SHP77 (cell line): Measurements from ENCODE around the gene MALSU1.

Source experiments
- DNase-seq, 2 experiments: peaks; one replicate each; lab custom pipeline; 2025; lab: John Stamatoyannopoulos, UW

The MALSU1 gene

DNA sequence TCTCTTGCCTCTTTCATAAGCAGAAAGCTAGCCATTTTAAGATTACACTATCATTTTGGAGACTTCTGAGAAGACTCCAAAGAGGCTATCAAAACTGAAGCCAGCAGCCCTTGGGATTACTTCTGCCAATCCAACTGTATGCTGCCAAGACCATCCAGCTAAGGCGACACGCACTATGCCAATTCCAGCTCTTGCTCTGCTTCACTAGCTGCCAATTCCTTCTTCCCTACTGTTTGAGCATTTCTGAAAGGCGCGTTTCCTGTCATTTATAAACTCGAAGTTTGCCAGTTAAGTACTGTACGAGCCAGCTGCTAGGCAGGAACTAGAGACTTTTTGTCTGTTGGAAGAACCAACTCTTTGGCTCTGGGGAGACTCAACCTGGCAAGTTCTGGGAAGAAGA lies 36.5 kb downstream of the MALSU1 start:
- no peak for DNase-seq

DNA sequence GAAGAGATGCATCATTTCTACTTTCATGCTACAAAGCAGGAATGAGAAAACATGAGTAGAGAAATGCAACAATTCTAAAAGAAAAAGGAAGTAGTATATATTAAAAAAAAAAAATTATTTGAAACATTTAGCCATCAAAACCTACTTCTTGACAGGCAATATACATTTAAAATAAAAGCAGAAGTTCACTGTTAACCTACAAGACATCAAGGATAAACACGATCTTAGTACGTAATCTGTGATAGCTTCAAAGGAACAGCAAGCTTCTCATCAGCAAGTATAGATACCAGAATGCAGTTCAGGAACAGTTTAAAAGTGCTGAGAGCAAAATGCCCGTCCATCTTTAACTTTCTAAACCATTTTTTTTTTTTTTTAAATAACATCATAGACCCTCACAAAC lies 36.9 kb downstream of the MALSU1 start:
- DNase-seq: no peak

- DNase-seq: no peak
These were observed 37.7 kb downstream of the MALSU1 start for GRCh38 chr7:23336799-23337283.

DNA sequence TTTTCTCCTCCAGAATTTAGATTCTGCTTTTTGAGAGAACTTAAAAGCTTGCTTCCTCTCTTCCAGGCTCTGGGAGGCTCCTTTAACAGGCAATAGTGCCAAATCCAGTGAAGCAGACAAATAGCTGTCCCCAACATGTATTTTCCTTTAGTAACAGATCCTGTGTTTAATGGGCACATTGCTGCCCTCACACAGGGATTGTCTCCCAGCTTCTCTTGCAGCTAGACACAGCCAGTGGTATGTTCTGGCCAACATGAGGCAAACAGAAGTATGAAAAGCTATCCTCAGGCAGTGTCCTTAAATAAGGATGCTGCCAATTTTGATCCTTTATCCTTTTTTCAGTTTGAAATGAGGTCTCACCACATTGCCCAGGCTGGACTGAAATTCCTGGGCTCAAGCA lies 38.2 kb downstream of the MALSU1 start:
- DNase-seq: no peak

- no peak for DNase-seq
These were observed 39.3 kb downstream of the MALSU1 start for GRCh38 chr7:23338439-23338838.

- DNase-seq: no peak
These were observed 39.7 kb downstream of the MALSU1 start for GRCh38 chr7:23338863-23339262.

- DNase-seq: no peak
These were observed 42.9 kb downstream of the MALSU1 start for GRCh38 chr7:23341846-23342598.

- DNase-seq: no peak
These were observed 44.0 kb downstream of the MALSU1 start for GRCh38 chr7:23343102-23343501.

- no peak for DNase-seq
These were observed 44.8 kb downstream of the MALSU1 start for GRCh38 chr7:23343806-23344475.

GRCh38 chr7:23345601-23346000 lies 46.5 kb downstream of the MALSU1 start:
- no peak for DNase-seq

DNA sequence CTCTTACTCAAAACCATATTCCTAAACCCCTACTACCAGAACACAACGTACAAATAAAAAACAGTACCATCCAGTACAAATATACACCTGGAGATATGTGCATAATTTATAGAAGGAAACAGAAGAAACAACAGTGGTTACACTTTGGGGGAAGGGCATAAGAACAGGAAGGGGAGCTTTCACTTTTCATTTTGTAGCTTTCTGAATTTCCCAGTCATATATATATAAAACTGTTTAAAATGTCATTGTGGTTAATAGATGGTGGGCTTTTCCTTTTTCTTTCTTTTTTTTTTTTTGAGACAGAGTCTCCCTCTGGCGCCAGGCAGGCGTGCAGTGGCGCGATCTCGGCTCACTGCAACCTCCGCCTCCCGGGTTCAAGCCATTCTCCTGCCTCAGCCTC lies 47.2 kb downstream of the MALSU1 start:
- no peak for DNase-seq

GRCh38 chr7:23347033-23347681 lies 48.0 kb downstream of the MALSU1 start:
- DNase-seq: no peak

GRCh38 chr7:23347682-23348180 lies 48.6 kb downstream of the MALSU1 start:
- DNase-seq: no peak

DNA sequence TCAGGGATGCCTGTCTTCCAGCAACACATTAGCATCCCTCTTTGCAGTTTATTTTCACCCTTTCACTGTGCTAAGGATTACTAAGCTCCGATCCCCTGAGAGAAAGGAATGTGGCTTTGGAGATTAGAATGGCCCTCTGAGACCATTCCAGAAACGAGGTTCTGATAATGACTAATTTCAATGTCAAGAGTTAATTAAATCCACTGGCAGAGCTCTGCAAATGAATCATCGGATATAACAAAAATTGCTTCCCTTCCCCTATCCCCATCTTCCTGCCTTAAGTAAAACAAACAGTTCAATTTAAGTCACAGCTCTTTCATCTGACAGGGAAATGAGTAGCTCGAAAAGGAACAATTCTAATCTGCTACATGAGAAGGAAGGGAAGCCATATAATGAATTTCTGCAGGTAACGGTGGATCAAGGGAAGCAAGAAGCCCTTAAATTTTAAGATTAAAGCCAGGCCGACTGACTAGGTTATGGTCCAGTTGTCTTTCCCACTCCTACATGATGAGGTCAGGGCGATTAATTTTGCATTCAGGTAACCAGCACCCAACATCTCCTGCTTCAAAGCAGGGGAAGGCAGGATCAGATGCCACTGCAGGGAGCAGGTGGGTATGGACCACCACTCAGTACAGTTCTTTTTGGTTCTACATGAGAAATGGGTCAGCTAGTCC lies 50.5 kb downstream of the MALSU1 start:
- no peak for DNase-seq

DNA sequence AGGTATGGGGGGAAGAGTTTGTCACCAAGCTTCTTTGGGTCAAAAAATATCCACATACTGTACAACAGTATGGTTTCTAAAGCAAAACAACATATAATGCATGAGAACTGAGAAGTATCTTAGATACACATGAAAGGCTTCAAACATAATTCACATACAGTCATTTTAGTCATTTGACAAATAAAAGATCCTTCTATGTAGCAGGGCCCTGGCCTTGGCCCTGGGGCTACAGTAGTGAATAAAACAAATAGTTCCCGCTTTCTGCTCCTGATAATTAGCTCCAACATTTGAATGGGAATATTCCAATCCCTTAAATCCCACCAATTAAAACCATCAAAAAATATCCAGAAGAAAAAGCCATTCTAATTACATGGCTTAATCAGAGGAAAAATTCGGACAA lies 51.3 kb downstream of the MALSU1 start:
- no peak for DNase-seq

DNA sequence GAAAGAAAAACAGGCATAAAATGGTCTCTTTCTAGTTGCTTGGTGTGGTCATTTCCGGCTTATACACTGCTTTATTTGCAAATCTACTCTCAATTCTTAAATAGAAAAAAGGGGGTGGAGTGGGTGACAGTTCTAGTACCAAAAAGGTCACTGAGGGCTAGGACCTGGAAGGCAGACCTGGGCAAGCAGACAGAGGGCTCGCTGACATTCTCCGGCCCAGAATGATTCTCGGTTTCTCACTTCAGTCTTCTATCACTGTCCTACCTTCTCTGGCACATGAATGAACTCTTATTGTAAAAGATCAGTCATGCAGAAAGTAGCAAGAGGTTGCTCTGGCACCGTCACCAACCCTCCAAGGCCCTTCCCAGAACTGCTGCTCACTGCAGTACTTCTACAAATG lies 54.0 kb downstream of the MALSU1 start:
- DNase-seq: peak; percentile 21

DNA sequence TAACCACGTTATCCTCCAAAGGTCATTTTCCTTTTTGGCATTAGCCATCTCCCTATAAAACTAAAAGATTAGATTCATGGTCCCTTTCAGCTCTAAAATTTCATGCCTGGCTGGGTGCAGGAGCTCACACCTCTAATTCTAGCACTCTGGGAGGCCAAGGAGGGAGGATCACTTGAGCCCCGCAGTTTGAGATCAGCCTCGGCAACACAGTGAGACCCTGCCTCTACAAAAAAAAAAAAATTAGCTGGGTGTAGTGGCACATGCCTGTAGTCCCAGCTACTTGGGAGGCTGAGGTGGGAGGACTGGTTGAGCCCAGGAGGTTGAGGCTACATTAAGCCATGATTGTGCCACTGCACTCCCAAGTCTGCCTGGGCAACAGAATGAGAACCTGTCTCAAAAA lies 57.0 kb downstream of the MALSU1 start:
- no peak for DNase-seq

DNA sequence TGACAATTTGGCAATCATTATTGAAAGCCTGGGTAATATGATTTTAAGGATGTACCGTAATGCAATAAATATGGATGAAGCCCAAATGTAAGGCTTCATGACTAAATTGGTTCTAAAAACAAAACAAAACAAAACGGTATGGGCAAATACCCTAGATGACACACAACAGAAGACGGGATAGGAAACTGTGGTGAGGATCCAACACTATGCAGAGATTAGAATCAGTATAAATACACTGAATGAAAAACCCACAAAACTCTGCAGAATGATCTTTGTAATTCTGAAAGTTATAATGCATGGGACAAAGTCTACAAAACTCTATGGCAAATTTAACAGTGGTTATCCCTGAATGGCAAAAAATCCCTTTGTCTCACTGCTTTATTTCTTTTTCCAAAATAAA lies 57.6 kb downstream of the MALSU1 start:
- DNase-seq: no peak

- peak in 1 of 2 experiments; percentile 26 for DNase-seq
These were observed 58.3 kb downstream of the MALSU1 start for GRCh38 chr7:23357190-23358093.

GRCh38 chr7:23358152-23358674 lies 59.1 kb downstream of the MALSU1 start:
- no peak for DNase-seq
